ENCODE measurements around the gene PRMT7. TPM values are rescaled to one million over a fixed set of nuclear protein-coding genes. Genes with fewer than 3 reads are reported as not detected.

Gene PRMT7
- total RNA-seq, 1 experiment from 2014 or later, result 46.4 TPM

DNA sequence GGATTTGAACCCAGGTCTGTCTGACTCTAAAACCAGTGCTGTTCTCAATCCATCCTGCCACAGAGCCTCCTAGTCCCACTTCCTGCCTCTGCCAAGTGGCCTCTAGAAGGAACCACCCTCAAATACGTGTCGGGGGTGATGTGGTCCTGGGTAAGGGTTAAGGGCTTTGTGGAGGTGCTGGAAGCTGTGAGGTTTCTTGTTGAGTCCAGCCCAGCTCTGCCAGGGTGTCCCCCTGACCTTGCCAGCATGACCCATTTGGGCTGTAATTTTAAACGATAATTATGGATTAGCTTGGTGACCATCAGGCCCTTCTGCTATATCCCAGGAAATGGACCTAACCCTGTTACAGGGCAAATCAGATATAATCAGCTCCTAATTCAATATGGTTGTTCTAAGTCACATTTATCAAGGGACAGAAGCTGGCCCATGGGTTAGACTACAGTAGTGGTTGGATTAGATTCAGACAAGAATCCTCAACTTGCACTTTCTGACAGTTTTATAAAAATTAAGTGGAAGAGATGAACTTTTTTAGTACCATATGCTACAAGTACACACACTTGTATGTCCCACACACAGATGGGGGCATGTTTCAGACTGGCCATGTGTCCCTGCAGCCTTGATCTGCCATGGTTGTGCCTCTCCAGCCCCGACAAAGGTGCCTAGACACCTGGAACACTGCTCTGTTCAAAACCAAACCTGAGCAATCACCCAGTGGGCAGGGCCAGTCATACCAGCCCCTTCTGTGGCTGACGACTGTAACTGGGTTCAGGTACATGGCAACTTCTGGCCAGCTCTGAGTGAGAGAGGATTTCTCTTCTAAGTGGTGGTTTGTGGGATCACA is 89.5 kb downstream of the PRMT7 start:
- H3K4me1 ChIP-seq (ENCODE audit: insufficient read depth, low read length), result peaks cover 4% of the 10 kb centered on the region; the same call in 1 of the 2 replicates
- no peaks in the 10 kb centered on the region for H3K36me3 ChIP-seq (ENCODE audit: low read depth, low read length)
- no peaks in the 10 kb centered on the region for H3F3A ChIP-seq (ENCODE audit: low read length, unreplicated experiment)
- no peak overlapping the region for H3K27ac ChIP-seq (ENCODE audit: low read length)
- H3K79me2 ChIP-seq (ENCODE audit: low read length), result no peaks in the 10 kb centered on the region
- intact Hi-C loops (cut with micrococcal nuclease), result no loop called here
- H3K4me2 ChIP-seq (ENCODE audit: low read length), result no peak overlapping the region
- ChIA-PET CTCF (no interaction called here), POLR2A (ENCODE audit: unreplicated experiment) (no interaction called here)
- H3K9me2 ChIP-seq (replicated peaks; ENCODE audit: low read length), result no peaks in the 10 kb centered on the region
- no peak overlapping the region for H3K9ac ChIP-seq (ENCODE audit: low read length)
- no TSS peak for BruUV-seq (replicated peaks)
- ATAC-seq (no peak), DNase-seq (no peak)
- H3K9me3 ChIP-seq (ENCODE audit: low read length), result no peaks in the 10 kb centered on the region
- H3K4me3 ChIP-seq (ENCODE audit: low read length), result no peak overlapping the region
- H2AFZ ChIP-seq (ENCODE audit: low read length), result no peak overlapping the region
- H4K20me1 ChIP-seq (ENCODE audit: low read length), result no peaks in the 10 kb centered on the region
- no peaks in the 10 kb centered on the region for H3K27me3 ChIP-seq (ENCODE audit: low read length)
- TF ChIP-seq EZH2 (IDR thresholded peaks at IDR 0.05; ENCODE audit: low read length, unreplicated experiment) (no peak), EZH2phosphoT487 (IDR thresholded peaks at IDR 0.05; ENCODE audit: borderline replicate concordance, low read length) (no peak)
- TF ChIP-seq, protein P1, sequence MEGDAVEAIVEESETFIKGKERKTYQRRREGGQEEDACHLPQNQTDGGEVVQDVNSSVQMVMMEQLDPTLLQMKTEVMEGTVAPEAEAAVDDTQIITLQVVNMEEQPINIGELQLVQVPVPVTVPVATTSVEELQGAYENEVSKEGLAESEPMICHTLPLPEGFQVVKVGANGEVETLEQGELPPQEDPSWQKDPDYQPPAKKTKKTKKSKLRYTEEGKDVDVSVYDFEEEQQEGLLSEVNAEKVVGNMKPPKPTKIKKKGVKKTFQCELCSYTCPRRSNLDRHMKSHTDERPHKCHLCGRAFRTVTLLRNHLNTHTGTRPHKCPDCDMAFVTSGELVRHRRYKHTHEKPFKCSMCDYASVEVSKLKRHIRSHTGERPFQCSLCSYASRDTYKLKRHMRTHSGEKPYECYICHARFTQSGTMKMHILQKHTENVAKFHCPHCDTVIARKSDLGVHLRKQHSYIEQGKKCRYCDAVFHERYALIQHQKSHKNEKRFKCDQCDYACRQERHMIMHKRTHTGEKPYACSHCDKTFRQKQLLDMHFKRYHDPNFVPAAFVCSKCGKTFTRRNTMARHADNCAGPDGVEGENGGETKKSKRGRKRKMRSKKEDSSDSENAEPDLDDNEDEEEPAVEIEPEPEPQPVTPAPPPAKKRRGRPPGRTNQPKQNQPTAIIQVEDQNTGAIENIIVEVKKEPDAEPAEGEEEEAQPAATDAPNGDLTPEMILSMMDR (conservative IDR thresholded peaks at IDR 0.05; ENCODE audit: low read depth, low read length), result no peak

DNA sequence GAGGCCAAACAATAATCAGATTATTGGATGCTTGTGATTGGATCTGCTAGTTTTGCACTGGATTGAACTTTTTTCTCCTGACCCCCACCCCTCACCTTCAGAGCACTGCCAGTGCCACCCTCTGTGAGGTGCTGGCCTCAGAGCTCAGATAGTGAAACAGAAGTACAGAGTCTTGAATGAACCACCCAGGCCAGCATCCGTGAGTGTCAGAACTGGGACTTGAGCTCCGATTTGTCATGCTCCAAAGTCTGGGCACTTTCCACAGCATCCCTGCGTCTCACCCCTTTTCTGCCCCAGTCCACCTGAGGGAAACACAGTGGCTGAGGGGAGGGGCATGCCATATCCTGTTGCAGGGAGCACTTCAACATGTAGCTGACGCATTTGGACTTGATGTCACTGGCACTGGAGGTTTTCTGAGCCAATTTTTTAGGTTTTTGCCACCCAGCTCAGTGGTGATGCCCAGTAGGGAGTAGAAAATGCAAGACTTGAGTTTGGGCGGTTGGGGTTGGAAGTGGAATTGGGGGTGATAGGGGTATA is 90.2 kb downstream of the PRMT7 start:
- ATAC-seq (no peak), DNase-seq (no peak)
- TF ChIP-seq, protein P1 (conservative IDR thresholded peaks at IDR 0.05; ENCODE audit: low read depth, low read length), result no peak
- intact Hi-C loops (cut with micrococcal nuclease), result no loop called here
- Histone ChIP-seq H3F3A (ENCODE audit: low read length, unreplicated experiment) (no peaks in the 10 kb centered on the region), H4K20me1 (ENCODE audit: low read length) (no peaks in the 10 kb centered on the region), H3K27me3 (ENCODE audit: low read length) (no peaks in the 10 kb centered on the region), H3K9me3 (ENCODE audit: low read length) (no peaks in the 10 kb centered on the region), H3K4me1 (ENCODE audit: insufficient read depth, low read length) (peaks cover 4% of the 10 kb centered on the region; the same call in 1 of the 2 replicates), H3K9ac (ENCODE audit: low read length) (no peak overlapping the region), H3K9me2 (replicated peaks; ENCODE audit: low read length) (no peaks in the 10 kb centered on the region), H3K4me2 (ENCODE audit: low read length) (no peak overlapping the region), H3K4me3 (ENCODE audit: low read length) (no peak overlapping the region), H2AFZ (ENCODE audit: low read length) (no peak overlapping the region), H3K79me2 (ENCODE audit: low read length) (no peaks in the 10 kb centered on the region), H3K27ac (ENCODE audit: low read length) (no peak overlapping the region), H3K36me3 (ENCODE audit: low read depth, low read length) (no peaks in the 10 kb centered on the region)
- POLR2A ChIA-PET (ENCODE audit: unreplicated experiment), result no interaction called here
- CTCF ChIA-PET, result interaction anchor here (0.7 kb wide), 2 partner anchors 26 to 1330 kb away, joined by 3 to 6 read pairs; no protein-coding TSS in a partner anchor
- BruUV-seq (replicated peaks), result no TSS peak
